MCF 10A (cell line): ENCODE data around the gene CDH11. TPM values are rescaled to one million over a fixed set of nuclear protein-coding genes. Genes with fewer than 3 reads are reported as not detected.

Experiments
- BruUV-seq: library from RNA; stranded (reverse); fragments of 400-500 nt; replicated peaks from 2 replicates; lab custom pipeline; 2021; lab: Mats Ljungman, UMichigan
- CTCF ChIA-PET: fragments of 300-600 bp; sonication (Branson Sonifier 250); formaldehyde crosslinking; extraction: SDS; loops from one replicate; lab custom pipeline; 2021; ENCODE audit warnings: antibody characterized with exemption, inconsistent platforms; lab: Yijun Ruan, JAX
- POLR2A ChIA-PET: fragments of 300-600, 350-650 bp; sonication (Branson Sonifier 250); formaldehyde crosslinking; extraction: SDS; loops from one replicate; lab custom pipeline; 2020; ENCODE audit warnings: antibody characterized with exemption, inconsistent platforms; lab: Yijun Ruan, JAX
- DNase-seq: peaks from one replicate; pipeline ENCODE4 v3.0.0-alpha.2; 2018; ENCODE audit not compliant: unreplicated experiment
- H3K27ac Mint-ChIP-seq: one replicate; pipeline ENCODE4 v1.8.0; 2022; ENCODE audit warnings: mild to moderate bottlenecking, low read depth, mixed read lengths; ENCODE audit not compliant: unreplicated experiment
- H3K27me3 Mint-ChIP-seq: one replicate; pipeline ENCODE4 v1.8.0; 2022; ENCODE audit warnings: mixed read lengths; ENCODE audit not compliant: insufficient read depth, unreplicated experiment
- H3K36me3 Mint-ChIP-seq: one replicate; pipeline ENCODE4 v1.8.0; 2022; ENCODE audit warnings: mild to moderate bottlenecking, moderate library complexity, mixed read lengths; ENCODE audit not compliant: insufficient read depth, unreplicated experiment
- H3K4me1 Mint-ChIP-seq: one replicate; pipeline ENCODE4 v1.8.0; 2022; ENCODE audit warnings: mixed read lengths; ENCODE audit not compliant: insufficient read depth, unreplicated experiment
- H3K4me3 Mint-ChIP-seq: one replicate; pipeline ENCODE4 v1.8.0; 2022; ENCODE audit warnings: mild to moderate bottlenecking, moderate library complexity, mixed read lengths; ENCODE audit not compliant: unreplicated experiment
- H3K9me3 Mint-ChIP-seq: one replicate; pipeline ENCODE4 v1.8.0; 2022; ENCODE audit warnings: mixed read lengths; ENCODE audit not compliant: unreplicated experiment
- CTCF ChIP-seq: fragments of 200-600 bp; IDR thresholded peaks from one replicate; pipeline ENCODE4 v1.8.0; 2022; ENCODE audit warnings: antibody characterized with exemption, mild to moderate bottlenecking; ENCODE audit not compliant: unreplicated experiment
- intact Hi-C: fragments of 100-400 bp; cut with micrococcal nuclease; formaldehyde crosslinking; loops from 2 replicates; pipeline ENCODE4 v1.14.1; 2022
- total RNA-seq: library from RNA; stranded (reverse); gene quantifications from 2 replicates; pipeline ENCODE4 v1.2.3, GENCODE V29; 2022

CDH11 gene
- total RNA-seq, 1 experiment from 2014 or later: 0.33 TPM

- Mint-ChIP-seq H3K36me3 (no peaks in the 10 kb centered on the region), H3K27ac (no peak overlapping the region), H3K9me3 (peaks cover 20% of the 10 kb centered on the region), H3K27me3 (no peaks in the 10 kb centered on the region), H3K4me3 (no peak overlapping the region), H3K4me1 (no peaks in the 10 kb centered on the region)
- DNase-seq: peak; percentile 8
- ChIA-PET CTCF (interaction anchor here (0.6 to 1.2 kb wide), 3 partner anchors 12 to 65 kb away, joined by 3 to 5 read pairs (median 4); no protein-coding TSS in a partner anchor), POLR2A (no interaction called here)
- TF ChIP-seq CTCF: no peak
- BruUV-seq: no TSS peak
- intact Hi-C loops: no loop called here
Measured at GRCh38 chr16:65032387-65032786, 89.5 kb downstream of the CDH11 start.

- DNase-seq: no peak
- H3K9me3 Mint-ChIP-seq: peaks cover 7% of the 10 kb centered on the region
- POLR2A ChIA-PET: no interaction called here
- no peak for TF ChIP-seq CTCF
- no TSS peak for BruUV-seq
- intact Hi-C loops: no loop called here
- no peaks in the 10 kb centered on the region for H3K27me3 Mint-ChIP-seq
- no peaks in the 10 kb centered on the region for H3K4me1 Mint-ChIP-seq
- no peak overlapping the region for H3K4me3 Mint-ChIP-seq
- CTCF ChIA-PET: no interaction called here
- H3K36me3 Mint-ChIP-seq: no peaks in the 10 kb centered on the region
- H3K27ac Mint-ChIP-seq: no peak overlapping the region
Measured at GRCh38 chr16:65024767-65025178, 97.1 kb downstream of the CDH11 start.

- H3K4me1 Mint-ChIP-seq: no peaks in the 10 kb centered on the region
- intact Hi-C loops: no loop called here
- BruUV-seq: no TSS peak
- peaks cover 7% of the 10 kb centered on the region for H3K9me3 Mint-ChIP-seq
- no peak overlapping the region for H3K27ac Mint-ChIP-seq
- DNase-seq: no peak
- POLR2A ChIA-PET: no interaction called here
- H3K27me3 Mint-ChIP-seq: no peaks in the 10 kb centered on the region
- CTCF ChIA-PET: no interaction called here
- H3K36me3 Mint-ChIP-seq: no peaks in the 10 kb centered on the region
- no peak overlapping the region for H3K4me3 Mint-ChIP-seq
- no peak for TF ChIP-seq CTCF
Measured at GRCh38 chr16:65023802-65024201, 98.1 kb downstream of the CDH11 start.

GRCh38 chr16:65021852-65022595 is 99.8 kb downstream of the CDH11 start:
- ChIA-PET POLR2A (no interaction called here), CTCF (interaction anchor here (0.6 to 0.7 kb wide), 2 partner anchors 53 to 696 kb away, joined by 3 read pairs; no protein-coding TSS in a partner anchor)
- Mint-ChIP-seq H3K27me3 (no peaks in the 10 kb centered on the region), H3K36me3 (no peaks in the 10 kb centered on the region), H3K9me3 (peaks cover 11% of the 10 kb centered on the region), H3K4me3 (no peak overlapping the region), H3K27ac (no peak overlapping the region), H3K4me1 (no peaks in the 10 kb centered on the region)
- no peak for DNase-seq
- no TSS peak for BruUV-seq
- TF ChIP-seq CTCF: no peak
- intact Hi-C loops: no loop called here
